K562 (cell line): ENCODE results near the gene CBFA2T2.

Source experiments
- CBX1 ChIP-seq: sonication (generic); IDR thresholded peaks from 2 replicates; pipeline ENCODE4 v1.6.1; 2016; ENCODE audit warnings: antibody characterized with exemption, low read depth, mild to moderate bottlenecking
- EZH2 ChIP-seq: IDR thresholded peaks from 2 replicates; pipeline ENCODE4 v1.6.1; 2012; ENCODE audit warnings: low read depth, mild to moderate bottlenecking, inconsistent platforms, low read length, borderline replicate concordance
- POLR2A ChIP-seq: fragments of 450-650 bp; conservative IDR thresholded peaks from 2 replicates; pipeline ENCODE4 v1.6.1; 2016
- TF ChIP-seq, protein P1 (sequence below), 3 experiments: IDR thresholded peaks in 2 of 3; conservative IDR thresholded peaks in 1 of 3; 2 replicates each; pipeline ENCODE4 v1.5.1; 2011 to 2012; ENCODE audit warnings: low read length in 3 of 3, mild to moderate bottlenecking in 3 of 3, control low read depth in 2 of 3, improper control_type of control experiment in 1 of 3, inconsistent platforms in 1 of 3, low read depth in 1 of 3, mixed read lengths in 1 of 3, moderate library complexity in 1 of 3; ENCODE audit not compliant: insufficient read depth in 2 of 3
- TF ChIP-seq, protein P2 (sequence below): sonication (generic); formaldehyde crosslinking; IDR thresholded peaks from 2 replicates; pipeline ENCODE4 v1.8.1; 2023; ENCODE audit warnings: mild to moderate bottlenecking, missing genetic modification reagents
- TF ChIP-seq, protein P3 (sequence below): IDR thresholded peaks from 2 replicates; pipeline ENCODE4 v1.6.1; 2012; ENCODE audit warnings: low read depth, low read length, improper control_type of control experiment, borderline replicate concordance
- TF ChIP-seq, protein P4 (sequence below): IDR thresholded peaks from 2 replicates; pipeline ENCODE4 v1.6.1; 2011; ENCODE audit warnings: borderline replicate concordance, low read depth, mild to moderate bottlenecking, moderate library complexity, low read length; ENCODE audit not compliant: insufficient read depth, poor library complexity, severe bottlenecking
- TF ChIP-seq, protein P5 (sequence below): sonication (generic); formaldehyde crosslinking; IDR thresholded peaks from 2 replicates; pipeline ENCODE4 v1.8.0; 2022; ENCODE audit warnings: mild to moderate bottlenecking, low read depth, missing genetic modification reagents

DNA sequence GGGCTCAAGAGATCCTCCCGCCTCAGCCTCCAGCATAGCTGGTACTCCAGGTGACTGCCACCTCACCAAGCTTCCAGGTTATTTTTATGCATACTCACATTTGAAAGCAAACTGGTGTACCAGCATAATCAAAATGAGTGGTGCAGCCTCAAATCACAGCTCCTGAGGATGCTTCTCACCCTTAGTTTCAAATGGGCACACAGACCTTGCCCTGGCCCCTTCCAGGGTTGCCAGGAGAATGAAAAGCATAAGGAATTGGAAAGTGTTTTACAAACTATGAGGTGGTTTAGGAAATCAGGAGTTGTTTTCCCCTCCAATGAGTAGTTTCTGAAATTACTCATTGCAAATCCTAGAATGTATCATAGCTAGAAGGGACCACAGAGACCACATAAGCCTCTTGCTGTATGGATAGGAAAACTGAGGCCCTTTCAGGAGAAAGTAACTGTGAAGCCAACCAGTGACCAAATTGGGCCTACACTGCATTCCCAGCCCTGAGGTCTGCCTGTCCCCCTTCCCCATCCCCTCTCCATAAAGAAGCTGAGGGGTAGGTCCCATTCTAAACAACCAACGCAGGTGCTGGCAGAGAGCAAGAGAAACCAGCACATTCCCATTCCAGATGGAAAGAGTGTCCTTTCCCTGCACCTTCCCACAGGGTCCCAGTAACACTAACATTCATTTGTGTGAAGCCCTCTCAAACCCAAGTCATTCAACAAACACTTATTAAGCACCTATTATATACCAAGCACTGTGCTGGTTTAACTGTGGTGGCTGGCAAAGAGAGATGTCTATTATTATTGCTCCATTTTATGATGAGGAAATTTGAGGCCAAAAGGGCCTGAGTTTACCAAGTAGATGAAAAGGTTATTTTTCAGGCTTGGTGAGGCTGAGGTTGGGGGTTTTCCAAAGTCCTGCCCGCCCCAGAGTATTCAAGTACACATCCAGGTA, 198.4 kb downstream of the CBFA2T2 start:
- no peak for TF ChIP-seq POLR2A
- TF ChIP-seq, protein P1, sequence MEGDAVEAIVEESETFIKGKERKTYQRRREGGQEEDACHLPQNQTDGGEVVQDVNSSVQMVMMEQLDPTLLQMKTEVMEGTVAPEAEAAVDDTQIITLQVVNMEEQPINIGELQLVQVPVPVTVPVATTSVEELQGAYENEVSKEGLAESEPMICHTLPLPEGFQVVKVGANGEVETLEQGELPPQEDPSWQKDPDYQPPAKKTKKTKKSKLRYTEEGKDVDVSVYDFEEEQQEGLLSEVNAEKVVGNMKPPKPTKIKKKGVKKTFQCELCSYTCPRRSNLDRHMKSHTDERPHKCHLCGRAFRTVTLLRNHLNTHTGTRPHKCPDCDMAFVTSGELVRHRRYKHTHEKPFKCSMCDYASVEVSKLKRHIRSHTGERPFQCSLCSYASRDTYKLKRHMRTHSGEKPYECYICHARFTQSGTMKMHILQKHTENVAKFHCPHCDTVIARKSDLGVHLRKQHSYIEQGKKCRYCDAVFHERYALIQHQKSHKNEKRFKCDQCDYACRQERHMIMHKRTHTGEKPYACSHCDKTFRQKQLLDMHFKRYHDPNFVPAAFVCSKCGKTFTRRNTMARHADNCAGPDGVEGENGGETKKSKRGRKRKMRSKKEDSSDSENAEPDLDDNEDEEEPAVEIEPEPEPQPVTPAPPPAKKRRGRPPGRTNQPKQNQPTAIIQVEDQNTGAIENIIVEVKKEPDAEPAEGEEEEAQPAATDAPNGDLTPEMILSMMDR (IDR thresholded peaks at IDR 0.05 in 2 of 3, conservative IDR thresholded peaks at IDR 0.05 in 1 of 3; ENCODE audit: insufficient read depth in 2 of 3, low read depth in 1 of 3, low read length in 3 of 3) = no peak
- TF ChIP-seq, protein P2, sequence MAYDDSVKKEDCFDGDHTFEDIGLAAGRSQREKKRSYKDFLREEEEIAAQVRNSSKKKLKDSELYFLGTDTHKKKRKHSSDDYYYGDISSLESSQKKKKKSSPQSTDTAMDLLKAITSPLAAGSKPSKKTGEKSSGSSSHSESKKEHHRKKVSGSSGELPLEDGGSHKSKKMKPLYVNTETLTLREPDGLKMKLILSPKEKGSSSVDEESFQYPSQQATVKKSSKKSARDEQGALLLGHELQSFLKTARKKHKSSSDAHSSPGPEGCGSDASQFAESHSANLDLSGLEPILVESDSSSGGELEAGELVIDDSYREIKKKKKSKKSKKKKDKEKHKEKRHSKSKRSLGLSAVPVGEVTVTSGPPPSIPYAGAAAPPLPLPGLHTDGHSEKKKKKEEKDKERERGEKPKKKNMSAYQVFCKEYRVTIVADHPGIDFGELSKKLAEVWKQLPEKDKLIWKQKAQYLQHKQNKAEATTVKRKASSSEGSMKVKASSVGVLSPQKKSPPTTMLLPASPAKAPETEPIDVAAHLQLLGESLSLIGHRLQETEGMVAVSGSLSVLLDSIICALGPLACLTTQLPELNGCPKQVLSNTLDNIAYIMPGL (CRISPR knock-in tag) = no peak
- no peak for TF ChIP-seq CBX1
- TF ChIP-seq, protein P3, sequence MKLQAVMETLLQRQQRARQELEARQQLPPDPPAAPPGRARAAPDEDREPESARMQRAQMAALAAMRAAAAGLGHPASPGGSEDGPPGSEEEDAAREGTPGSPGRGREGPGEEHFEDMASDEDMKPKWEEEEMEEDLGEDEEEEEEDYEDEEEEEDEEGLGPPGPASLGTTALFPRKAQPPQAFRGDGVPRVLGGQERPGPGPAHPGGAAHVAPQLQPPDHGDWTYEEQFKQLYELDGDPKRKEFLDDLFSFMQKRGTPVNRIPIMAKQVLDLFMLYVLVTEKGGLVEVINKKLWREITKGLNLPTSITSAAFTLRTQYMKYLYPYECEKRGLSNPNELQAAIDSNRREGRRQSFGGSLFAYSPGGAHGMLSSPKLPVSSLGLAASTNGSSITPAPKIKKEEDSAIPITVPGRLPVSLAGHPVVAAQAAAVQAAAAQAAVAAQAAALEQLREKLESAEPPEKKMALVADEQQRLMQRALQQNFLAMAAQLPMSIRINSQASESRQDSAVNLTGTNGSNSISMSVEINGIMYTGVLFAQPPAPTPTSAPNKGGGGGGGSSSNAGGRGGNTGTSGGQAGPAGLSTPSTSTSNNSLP = no peak
- TF ChIP-seq, protein P4, sequence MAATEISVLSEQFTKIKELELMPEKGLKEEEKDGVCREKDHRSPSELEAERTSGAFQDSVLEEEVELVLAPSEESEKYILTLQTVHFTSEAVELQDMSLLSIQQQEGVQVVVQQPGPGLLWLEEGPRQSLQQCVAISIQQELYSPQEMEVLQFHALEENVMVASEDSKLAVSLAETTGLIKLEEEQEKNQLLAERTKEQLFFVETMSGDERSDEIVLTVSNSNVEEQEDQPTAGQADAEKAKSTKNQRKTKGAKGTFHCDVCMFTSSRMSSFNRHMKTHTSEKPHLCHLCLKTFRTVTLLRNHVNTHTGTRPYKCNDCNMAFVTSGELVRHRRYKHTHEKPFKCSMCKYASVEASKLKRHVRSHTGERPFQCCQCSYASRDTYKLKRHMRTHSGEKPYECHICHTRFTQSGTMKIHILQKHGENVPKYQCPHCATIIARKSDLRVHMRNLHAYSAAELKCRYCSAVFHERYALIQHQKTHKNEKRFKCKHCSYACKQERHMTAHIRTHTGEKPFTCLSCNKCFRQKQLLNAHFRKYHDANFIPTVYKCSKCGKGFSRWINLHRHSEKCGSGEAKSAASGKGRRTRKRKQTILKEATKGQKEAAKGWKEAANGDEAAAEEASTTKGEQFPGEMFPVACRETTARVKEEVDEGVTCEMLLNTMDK = no peak
- TF ChIP-seq EZH2 = no peak
- TF ChIP-seq, protein P5, sequence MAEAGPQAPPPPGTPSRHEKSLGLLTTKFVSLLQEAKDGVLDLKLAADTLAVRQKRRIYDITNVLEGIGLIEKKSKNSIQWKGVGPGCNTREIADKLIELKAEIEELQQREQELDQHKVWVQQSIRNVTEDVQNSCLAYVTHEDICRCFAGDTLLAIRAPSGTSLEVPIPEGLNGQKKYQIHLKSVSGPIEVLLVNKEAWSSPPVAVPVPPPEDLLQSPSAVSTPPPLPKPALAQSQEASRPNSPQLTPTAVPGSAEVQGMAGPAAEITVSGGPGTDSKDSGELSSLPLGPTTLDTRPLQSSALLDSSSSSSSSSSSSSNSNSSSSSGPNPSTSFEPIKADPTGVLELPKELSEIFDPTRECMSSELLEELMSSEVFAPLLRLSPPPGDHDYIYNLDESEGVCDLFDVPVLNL (CRISPR knock-in tag) = no peak
